Dedifferentiated amniotic fluid mesenchymal stem cell (primary cell): ENCODE measurements around the gene IQCF5.
"Not testable (repeated sequence)": the region's sequence is repeated elsewhere in the genome, so short reads cannot be mapped to it uniquely, and the experiment has no call there.

Experiments
- DNase-seq: peaks from one replicate; pipeline ENCODE4 v3.0.0-alpha.2; 2016; ENCODE audit errors: extremely low spot score

The IQCF5 gene

DNA sequence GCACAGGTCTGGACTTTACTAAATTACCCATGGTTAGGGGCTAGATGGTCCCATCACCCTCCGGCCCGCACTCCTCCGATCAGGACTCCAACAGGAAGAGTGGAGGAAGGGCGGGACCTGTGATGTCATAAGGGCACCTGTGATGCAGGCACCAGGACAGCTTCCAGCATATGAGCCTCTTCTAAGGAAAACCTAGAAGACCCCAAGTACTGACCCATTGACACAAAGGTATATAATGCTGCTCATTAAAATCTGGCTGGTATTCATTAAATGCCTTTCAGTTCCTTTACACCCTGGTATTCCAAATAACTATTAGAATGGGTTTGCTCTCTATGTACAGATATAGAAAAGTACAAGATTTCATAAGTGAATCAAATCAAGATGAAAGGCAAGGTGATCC is at the start of gene IQCF5:
Gene IQCF5 (minus strand): TSS at position 101 of the 400 bp plus-strand sequence. CDS start 70 bp downstream, at position 31.
- DNase-seq, result no peak

DNA sequence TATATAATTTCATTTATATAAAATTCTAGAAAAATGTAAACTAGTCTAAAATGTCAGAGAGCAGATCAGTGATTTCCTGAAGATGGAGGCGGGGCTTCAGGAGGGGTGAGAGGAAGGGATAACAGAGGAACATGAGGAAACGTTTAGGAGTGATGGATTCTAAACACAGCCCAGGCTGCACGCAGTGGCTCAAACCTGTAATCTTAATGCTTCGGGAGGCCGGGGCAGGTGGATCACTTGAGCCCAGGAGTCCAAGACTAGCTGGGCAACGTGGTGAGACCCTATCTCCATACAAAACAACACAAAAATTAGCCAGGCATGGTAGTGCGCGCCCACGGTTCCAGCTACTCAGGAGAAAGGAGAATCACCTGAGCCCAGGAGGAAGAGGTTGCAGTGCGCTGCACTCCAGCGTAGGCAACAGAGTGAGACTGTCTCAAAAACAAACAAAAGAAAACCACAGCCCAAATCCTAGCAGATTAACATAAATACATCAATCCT is 45.7 kb upstream of the IQCF5 start:
- DNase-seq, result no peak

DNA sequence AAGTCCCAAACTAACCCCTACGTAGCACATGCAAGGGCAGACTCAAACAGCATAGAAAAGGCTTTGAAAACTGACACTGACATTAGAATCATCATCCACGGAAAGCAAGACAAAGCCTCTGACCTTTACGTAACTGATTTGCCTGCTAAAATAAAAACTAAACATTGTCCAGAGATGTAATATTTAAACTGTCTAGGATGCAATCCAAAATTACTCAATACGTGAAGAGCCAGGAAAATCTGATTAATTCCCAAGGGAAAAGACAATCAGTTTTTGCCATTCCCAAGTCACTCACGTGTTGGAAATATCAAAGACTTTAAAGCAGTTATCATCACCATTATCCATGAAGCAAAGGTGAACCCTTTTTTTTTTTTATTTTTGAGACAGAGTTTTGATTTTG is 41.0 kb upstream of the IQCF5 start:
- no peak for DNase-seq

DNA sequence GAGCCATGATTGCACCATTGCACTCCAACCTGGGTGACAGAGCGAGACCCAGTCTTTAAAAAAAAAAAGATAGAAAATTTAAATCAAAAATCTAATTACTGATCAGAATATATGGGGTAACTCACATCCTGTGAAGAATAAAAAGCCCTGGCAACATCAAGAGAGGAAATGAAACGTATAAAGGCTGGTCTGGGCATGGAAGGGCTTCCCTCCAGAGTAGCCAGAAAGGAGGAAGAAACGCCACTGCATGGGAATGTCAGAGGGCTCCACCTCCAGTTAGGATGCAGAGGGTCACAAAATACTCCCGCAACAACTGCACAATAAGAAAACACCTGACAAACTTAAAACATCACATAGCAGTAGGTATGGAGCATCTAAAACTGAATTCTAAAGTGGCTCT is 32.6 kb upstream of the IQCF5 start:
- no peak for DNase-seq

DNA sequence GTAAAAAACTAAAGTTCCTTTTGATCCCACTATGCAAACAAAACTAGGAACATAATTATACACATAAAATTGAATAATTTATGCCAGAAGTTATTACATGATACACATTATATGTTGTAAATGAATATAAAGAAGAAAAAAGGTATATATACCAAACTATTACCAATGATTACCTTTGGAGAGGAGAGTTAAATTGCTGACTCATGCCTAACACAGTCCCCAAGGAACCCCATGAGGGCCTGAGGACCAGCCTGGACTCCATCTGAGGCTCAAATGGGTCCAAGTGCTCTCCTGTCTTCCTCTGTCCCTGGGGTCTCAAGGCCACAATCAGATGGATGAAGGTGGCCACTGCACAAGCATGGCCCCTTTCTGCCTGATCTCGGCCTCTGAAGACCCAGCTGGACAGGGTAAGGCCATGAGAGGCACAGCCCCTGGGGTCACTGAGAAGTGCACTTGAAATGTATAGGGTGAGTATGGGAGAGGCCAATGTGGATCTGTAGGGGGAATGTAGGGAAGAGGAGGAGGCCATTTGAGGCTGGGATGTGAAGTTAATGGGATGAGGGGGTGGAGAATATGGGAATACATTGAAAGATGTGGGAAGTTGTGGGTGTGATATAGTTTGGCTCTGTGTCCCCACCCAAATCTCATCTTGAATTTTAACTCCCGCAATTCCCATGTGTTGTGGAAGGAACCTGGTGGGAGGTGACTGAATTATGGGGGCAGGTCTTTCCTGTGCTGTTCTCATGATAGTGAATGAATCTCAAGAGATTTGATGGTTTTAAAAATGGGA is 28.8 kb upstream of the IQCF5 start:
- no peak for DNase-seq

DNA sequence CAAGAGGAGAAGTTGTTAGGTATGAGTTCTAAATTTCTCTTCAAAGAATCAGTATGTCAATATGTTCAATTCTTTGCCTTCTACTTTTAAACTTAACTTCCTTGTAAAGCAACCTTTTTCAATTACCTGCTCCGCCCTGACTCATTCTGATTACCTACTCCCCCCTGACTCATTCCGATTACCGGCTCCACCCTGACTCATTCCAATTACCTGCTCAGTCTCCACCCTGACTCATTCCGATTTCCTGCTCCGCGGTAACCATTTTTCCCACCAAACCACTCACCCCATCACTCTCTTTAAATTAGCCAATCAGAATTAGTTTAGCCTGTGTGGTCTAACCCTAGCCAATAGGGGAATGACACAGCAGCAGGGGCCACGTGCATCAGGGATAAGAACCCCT is 27.0 kb upstream of the IQCF5 start:
- DNase-seq, result not testable (repeated sequence)

DNA sequence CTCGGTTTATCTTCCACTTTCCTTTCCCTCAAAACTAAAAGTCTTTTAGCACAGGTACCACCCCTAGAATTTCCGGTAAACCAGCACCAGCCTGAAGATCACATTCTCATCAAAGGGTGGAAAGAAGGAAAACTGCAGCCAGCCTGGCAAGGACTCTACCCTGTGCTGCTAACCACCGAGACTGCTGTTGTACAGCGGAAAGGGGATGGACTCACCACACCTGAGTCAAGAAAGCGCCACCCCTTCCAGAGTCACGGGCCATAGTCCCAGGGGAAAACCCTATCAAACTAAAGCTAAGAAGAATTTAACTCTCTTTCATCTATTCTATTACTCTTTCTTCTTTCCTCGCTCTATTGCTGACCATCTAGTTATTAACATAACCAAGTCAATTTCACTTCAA is 24.6 kb upstream of the IQCF5 start:
- DNase-seq, result not testable (repeated sequence)

DNA sequence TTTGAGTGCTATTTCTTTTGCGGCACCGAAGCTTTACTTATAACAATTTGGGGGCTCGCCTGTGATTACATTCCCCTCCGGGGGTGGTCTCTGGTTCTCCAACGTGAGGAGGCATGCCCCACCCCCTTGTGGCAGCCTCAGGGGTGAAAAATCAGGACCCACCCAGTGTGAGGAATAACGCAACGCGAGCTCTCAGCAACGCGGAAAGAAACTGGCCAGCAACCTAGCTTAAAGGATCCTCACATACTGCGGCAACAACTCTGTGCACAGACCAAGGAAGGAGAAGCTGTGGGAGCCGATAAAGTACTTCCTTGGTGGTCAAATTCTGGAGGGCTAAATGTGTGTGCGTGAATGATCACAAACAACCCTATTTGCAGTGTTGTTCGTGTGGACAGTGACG is 22.0 kb upstream of the IQCF5 start:
- DNase-seq, result no peak

DNA sequence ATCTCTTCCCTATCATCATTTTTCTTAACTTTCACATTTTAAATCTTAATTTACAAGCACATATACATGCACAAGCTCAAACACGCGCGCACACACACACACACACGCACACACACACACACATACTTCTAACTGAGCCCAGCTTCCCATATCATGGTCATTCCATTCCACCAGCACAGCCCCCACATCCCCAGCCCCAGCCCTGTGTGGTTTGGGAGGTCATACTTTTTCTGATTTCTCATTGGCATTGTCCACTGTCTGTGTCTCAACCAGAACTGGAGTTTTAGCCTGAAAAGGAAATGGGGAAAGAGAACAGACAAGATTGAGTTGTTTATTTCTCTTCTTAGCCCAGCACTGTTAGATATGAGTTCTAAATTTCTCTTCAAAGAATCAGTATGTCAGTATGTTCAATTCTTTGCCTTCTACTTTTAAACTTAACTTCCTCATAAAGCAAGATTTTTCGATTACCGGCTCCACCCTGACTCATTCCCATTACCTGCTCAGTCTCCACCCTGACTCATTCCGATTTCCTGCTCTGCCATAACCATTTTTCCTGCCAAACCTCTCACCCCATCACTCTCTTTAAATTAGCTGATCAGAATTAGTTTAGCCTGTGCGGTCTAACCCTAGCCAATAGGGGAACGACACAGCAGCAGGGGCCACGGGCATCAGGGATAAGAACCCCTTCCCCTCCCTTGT is 21.4 kb upstream of the IQCF5 start:
- no peak for DNase-seq

DNA sequence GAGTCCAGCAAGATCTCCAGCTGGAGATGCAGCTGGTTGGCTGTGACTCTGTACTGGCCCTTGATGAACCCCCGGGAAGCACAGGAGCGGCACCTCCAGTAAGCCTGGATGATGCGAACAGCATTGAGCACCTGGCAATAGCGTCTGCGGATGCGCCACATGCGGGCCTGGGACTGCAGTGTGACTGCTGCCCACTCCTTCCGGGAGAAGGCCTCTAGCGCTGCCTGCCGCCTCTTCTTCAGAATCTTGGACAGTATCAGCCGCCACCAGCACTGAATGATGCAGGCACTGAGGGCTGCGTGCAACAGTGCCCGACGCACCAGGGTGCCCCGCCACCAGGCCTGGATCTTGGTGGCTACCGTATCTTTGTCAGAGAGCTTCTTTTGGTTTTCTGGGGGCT is 19.5 kb upstream of the IQCF5 start:
- DNase-seq, result no peak

DNA sequence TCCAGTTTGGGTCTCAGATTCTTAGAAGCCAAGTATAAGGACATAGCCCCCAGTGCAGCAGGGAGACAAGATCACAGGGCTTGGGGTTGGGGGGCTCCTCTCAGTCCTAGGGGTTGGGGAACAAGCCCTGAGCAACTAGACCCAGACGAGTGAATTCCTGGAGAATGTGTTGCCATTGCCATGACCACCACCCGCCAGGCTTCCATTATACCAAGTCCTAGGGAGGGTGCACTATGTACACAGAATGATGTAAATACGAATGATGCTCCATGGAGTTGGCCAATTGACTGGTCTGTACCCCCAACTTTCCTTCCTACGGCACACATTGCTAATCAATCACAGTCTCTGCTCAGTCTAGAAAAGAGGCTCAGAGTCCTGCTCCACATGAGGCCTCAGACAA is 19.0 kb upstream of the IQCF5 start:
- DNase-seq, result no peak

DNA sequence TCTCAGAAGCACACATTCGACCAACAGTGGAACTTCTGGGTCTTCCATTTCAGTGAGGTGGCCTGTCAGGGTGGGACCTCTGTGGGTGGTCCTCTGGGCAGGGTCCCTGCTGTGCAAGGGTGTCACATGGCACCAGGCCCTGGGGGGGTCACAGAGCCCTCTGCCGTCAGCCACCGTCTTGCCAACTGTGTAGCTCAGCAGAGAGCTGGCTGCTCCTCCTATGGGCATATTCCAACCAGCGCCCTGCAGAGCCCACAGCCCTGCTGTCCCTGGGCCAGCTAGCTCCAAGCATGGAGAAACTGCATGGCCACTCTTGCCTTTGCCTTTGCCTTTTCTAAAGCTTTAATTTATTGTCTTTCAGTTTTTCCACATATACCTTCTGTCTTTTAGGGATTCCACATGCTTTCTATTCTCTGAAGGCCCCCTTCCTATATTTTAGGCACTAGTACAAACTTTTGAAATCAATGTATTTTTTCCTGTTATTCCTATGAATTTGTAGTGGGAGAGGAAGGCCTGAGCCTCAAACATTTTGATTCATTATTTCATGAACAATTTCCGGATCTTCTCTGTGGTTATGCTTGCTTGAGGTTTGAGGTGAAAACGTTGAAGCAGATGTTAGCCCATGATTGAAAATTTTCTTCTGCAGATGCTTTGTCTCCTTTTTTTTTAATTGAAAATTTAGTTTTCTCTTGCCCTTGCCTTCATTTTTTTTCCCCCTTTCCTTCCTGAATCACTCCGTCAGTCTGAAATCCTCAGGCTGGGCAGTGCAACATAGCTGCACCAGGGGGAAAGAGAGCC is 16.0 kb upstream of the IQCF5 start:
- no peak for DNase-seq

DNA sequence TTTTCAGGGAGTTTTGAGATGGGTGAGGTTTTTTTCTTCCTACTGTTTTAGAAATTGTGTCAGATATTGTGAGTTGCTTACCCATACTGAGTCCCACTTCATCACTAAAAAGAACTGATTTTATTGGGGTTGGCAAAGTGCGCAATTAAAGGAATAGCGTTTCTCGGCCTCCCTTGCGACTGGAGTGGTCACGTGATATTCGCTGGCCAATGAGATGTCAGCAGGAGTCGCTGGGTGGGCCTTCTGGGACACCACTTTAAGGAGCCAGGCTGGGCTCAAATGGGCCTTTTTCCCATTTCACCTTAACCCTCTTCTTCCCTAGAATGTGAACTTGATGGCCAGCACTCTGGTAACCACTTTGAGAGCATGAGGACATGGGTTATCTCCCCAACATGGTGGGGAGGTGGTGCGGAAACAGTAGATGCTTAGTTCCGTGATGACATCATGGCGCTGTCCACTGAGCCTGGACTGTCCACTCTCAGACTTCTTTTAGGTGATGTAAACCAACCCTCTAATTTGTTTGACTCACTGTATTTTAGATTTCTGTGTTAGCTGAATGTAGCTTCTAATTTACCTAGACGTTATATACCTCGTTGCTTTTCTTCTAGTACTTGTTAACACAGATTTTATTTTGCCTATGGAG is 13.2 kb upstream of the IQCF5 start:
- no peak for DNase-seq

DNA sequence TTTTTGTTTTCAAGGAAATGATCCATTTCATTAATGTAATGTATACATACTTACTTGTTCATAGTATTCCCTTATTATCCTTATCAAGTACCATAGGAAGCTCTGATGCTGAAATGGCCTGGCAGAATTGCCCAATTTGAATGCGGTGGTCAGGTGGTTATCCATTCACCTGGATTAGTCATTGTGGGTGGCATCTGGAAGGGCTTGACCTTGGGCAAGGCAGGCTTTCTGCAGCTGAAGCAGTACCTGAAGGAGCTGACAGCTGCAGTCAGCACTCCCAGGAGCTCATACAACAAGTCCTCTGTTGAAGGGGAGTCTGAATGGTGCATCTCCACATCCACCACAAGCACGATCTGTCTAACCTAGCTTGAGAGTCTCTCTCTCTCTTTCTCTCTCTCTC is 12.2 kb upstream of the IQCF5 start:
- DNase-seq, result no peak

DNA sequence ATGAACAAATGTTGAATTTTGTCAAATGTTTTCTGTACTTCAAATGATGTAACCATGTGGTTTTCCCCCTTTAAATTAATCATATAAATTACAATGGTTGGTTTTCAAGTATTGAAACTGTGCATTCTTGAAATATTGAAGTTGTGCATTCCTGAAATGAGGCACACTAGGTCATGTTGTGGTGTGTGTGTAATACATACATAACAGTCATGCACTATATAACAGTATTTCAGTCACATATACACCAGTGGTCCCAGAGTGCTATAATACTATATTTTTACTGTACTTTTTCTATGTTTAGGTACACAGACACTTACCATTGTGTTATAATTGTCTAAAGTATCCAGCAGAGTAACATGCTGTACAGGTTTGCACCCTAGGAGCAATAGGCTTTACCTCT is 11.0 kb upstream of the IQCF5 start:
- no peak for DNase-seq

DNA sequence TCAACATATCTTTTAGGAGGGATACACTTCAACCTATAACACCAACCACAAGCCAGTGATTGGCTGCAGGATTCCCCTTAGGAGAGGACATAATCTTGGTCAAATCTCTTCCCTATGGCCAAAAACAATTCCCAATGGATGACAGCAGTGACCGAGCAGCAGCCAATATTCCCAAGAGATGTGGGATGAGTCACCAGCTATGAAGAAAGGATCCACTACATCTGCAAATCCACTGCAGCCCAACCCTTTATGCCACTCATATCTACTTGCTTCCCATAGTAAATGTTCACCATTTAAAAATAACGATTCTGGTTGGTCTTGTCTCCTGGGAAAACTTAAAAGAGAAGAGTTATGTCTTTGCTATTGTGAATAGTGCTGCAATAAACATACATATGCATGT is 4.5 kb upstream of the IQCF5 start:
- no peak for DNase-seq

DNA sequence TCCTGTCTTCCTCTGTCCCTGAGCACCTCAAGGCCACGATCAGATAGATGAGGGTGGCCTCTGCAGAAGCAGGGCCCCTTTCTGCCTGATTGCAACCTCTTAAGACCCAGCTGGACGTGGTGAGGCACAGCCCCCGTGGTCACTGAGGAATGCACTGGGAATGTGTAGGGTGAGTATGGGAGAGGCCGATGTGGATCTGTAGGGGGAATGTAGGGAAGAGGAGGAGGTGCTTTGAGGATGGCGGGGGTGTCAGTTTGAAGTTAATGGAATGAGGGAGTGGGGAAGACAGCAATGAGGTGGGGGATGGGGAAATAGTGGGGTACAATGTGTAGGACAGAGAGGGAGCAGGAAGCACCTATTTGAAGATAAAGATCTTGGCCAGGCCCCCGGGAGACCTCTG is 785 bp upstream of the IQCF5 start:
- DNase-seq, result no peak

DNA sequence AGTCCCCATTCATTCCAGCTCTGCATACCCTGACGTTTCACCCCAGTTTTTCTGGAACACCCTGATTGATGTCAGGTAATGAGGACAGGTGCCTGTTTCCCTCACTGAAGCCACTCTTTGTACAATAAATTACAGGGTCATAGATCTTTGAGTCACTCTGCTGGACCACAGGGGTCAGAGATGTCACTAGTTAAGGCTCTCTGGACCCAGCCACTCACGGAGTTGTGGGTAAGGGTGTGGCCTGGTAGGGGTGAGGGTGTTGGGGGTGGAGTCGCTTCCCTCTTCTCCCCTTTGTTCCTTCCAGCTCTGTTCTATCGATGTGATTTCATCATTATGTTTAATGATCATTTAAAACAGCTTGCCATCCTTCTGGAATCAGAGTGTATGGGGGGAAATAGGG is 512 bp downstream of the IQCF5 start:
- no peak for DNase-seq

DNA sequence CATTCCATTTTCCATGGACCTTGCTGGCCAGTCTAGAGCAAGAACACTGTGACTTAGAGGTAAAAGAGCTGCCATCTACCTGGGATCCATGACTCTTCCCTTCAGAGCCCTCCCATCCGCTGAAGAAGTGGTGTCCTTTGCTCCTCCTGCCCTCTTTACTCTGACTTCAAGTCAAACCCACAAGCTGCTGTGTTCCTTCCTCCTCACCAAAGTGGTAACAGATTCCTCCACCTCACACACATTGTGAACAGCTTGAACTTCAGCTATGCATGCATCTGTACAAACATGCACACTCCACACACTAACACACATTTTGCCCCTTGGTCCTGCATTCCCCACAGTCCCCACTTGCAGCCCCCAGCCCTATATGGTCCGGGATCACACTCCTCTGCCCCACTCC is 990 bp downstream of the IQCF5 start:
- no peak for DNase-seq

DNA sequence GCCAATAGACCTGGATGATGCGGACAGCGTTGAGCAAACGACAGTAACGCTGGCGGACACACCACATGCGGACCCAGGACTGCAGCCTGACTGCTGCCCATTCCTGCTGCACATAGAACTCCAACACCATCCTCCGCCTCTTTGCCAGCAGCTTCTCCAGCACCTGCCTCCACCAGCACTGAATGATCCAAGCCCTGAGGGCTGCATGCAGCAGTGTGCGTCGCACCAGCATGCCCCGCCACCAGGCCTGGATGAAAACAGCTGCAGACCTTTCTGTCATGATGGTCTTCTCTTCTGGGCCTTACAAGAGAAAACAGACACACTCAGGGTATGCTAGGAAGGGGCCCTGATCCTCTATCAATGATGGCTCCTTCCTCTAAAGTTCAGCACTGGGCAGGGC is 1.5 kb downstream of the IQCF5 start:
- no peak for DNase-seq

DNA sequence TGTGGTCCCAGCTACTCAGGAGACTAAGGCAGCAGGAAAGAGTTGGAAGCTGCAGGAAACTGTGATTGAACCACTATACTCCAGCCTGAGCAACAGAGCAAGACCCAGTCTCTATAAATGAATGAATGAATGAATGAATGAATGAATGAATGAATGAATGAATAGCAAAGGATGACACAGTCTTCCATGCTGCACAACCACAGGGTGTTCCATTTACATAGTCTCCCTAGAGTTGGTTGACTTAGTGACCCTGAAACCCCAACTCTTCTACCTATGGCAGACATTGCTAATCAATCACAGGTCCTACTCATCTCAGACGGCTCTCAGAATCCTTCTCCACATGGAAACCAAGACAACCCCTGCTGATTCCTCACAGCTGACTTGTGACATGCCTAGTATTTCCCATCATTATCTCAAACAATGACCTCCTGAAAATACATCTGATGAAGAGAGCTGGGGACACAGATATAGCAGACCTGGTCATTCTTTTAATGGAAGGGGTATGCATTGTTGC is 2.1 kb downstream of the IQCF5 start:
- no peak for DNase-seq

DNA sequence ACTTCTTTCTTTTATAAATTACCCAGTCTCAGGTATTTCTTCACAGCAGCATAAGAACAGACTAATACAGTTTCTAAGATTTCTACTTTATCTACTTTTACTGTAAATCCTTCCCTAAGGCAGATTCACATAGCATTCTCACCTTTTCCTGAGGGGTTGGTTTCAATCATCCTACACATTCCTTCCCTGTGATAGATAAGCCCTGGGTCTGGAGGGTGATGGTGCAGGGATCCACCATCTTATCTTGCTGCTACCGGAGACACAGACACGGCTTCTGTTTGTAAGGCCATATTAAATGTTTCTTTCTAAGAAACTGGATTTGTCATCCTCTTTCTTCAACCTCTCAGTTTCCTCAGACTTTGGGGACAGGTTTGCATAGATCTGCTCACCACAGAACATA is 6.1 kb downstream of the IQCF5 start:
- DNase-seq, result no peak
